IPS-NIHi11 (cell line): Measurements from ENCODE around the gene SIM2.
"Not testable (repeated sequence)": the region's sequence is repeated elsewhere in the genome, so short reads cannot be mapped to it uniquely, and the experiment has no call there.

ENCODE experiments used
- DNase-seq: peaks from one replicate; pipeline ENCODE4 v3.0.0; 2012; ENCODE audit warnings: mixed read lengths, low spot score

Gene SIM2

GRCh38 chr21:36698981-36699545, at the start of gene SIM2:
SIM2 (plus strand) TSS chr21:36699115; CDS start chr21:36699747, 632 bp downstream.
- no peak for DNase-seq

- no peak for DNase-seq
Measured at GRCh38 chr21:36654324-36654723, 44.6 kb upstream of the SIM2 start.

GRCh38 chr21:36654796-36655325, 44.1 kb upstream of the SIM2 start:
- DNase-seq = no peak

GRCh38 chr21:36656138-36656537, 42.8 kb upstream of the SIM2 start:
- DNase-seq = no peak

- DNase-seq = not testable (repeated sequence)
Measured at GRCh38 chr21:36657290-36657689, 41.6 kb upstream of the SIM2 start.

- no peak for DNase-seq
Measured at GRCh38 chr21:36657999-36658398, 40.9 kb upstream of the SIM2 start.

- no peak for DNase-seq
Measured at GRCh38 chr21:36658926-36659325, 40.0 kb upstream of the SIM2 start.

- DNase-seq = peak; percentile 49
Measured at GRCh38 chr21:36661511-36662309, 37.2 kb upstream of the SIM2 start.

- DNase-seq = no peak
Measured at GRCh38 chr21:36663033-36663855, 35.7 kb upstream of the SIM2 start.

GRCh38 chr21:36664662-36664990, 34.3 kb upstream of the SIM2 start:
- no peak for DNase-seq

- no peak for DNase-seq
Measured at GRCh38 chr21:36665806-36666205, 33.1 kb upstream of the SIM2 start.

- no peak for DNase-seq
Measured at GRCh38 chr21:36668713-36669112, 30.2 kb upstream of the SIM2 start.

- DNase-seq = no peak
Measured at GRCh38 chr21:36671836-36672235, 27.1 kb upstream of the SIM2 start.

GRCh38 chr21:36672296-36672695, 26.6 kb upstream of the SIM2 start:
- not testable (repeated sequence) for DNase-seq

- DNase-seq = no peak
Measured at GRCh38 chr21:36672737-36673136, 26.2 kb upstream of the SIM2 start.

GRCh38 chr21:36676039-36676950, 22.6 kb upstream of the SIM2 start:
- peak; percentile 49 for DNase-seq

- no peak for DNase-seq
Measured at GRCh38 chr21:36677443-36677842, 21.5 kb upstream of the SIM2 start.

GRCh38 chr21:36678538-36678937, 20.4 kb upstream of the SIM2 start:
- DNase-seq = no peak

- DNase-seq = no peak
Measured at GRCh38 chr21:36681117-36681631, 17.7 kb upstream of the SIM2 start.

- no peak for DNase-seq
Measured at GRCh38 chr21:36684957-36685714, 13.8 kb upstream of the SIM2 start.

- DNase-seq = no peak
Measured at GRCh38 chr21:36686955-36687354, 12.0 kb upstream of the SIM2 start.
